DND-41 (cell line): ENCODE measurements around the gene BMX.

Source experiments
- ATAC-seq: fragments of 200-7000 bp; cut with Tn5 transposase; 3 replicates; pipeline ENCODE4 v1.9.1; 2021; ENCODE audit warnings: low read depth; ENCODE audit not compliant: insufficient read depth
- DNase-seq: peaks from one replicate; pipeline ENCODE4 v3.0.0-alpha.2; 2020
- H2AFZ ChIP-seq: 2 replicates; pipeline ENCODE4 v1.6.0; 2012; ENCODE audit warnings: low read depth, low read length
- H3K27ac ChIP-seq: 2 replicates; pipeline ENCODE4 v1.5.1; 2012; ENCODE audit warnings: low read length, inconsistent platforms
- H3K27me3 ChIP-seq: fragments of 200-600 bp; sonication (generic); 2 replicates; pipeline ENCODE4 v1.6.0; 2012; ENCODE audit warnings: low read length, mild to moderate bottlenecking, inconsistent platforms; ENCODE audit not compliant: insufficient read depth, poor library complexity
- H3K36me3 ChIP-seq: 2 replicates; pipeline ENCODE4 v1.5.1; 2012; ENCODE audit warnings: low read length, inconsistent platforms; ENCODE audit not compliant: insufficient read depth
- H3K4me1 ChIP-seq: 2 replicates; pipeline ENCODE4 v1.5.1; 2012; ENCODE audit warnings: mild to moderate bottlenecking, low read length; ENCODE audit not compliant: insufficient read depth
- H3K4me2 ChIP-seq: 2 replicates; pipeline ENCODE4 v1.6.0; 2012; ENCODE audit warnings: mild to moderate bottlenecking, moderate library complexity, low read length, inconsistent platforms; ENCODE audit not compliant: insufficient read depth
- H3K4me3 ChIP-seq, 2 experiments: fragments of 200-600 bp in 1 of 2; shearing (Covaris generic) in 1 of 2; 2 replicates each; pipeline ENCODE4 v1.5.1; 2012 to 2016; ENCODE audit warnings: inconsistent platforms in 2 of 2, low read length in 2 of 2, mild to moderate bottlenecking in 2 of 2, low read depth in 1 of 2, moderate library complexity in 1 of 2
- H3K79me2 ChIP-seq: 2 replicates; pipeline ENCODE4 v1.6.0; 2012; ENCODE audit warnings: low read length, inconsistent platforms; ENCODE audit not compliant: insufficient read depth
- H3K9ac ChIP-seq: 2 replicates; pipeline ENCODE4 v1.6.0; 2012; ENCODE audit warnings: low read depth, mild to moderate bottlenecking, inconsistent platforms, low read length, moderate library complexity
- H3K9me3 ChIP-seq: 2 replicates; pipeline ENCODE4 v1.5.1; 2012; ENCODE audit warnings: low read length, moderate library complexity, mild to moderate bottlenecking, inconsistent platforms; ENCODE audit not compliant: insufficient read depth, severe bottlenecking
- H4K20me1 ChIP-seq: 2 replicates; pipeline ENCODE4 v1.6.0; 2012; ENCODE audit warnings: low read length; ENCODE audit not compliant: insufficient read depth
- CTCF ChIP-seq: IDR thresholded peaks from 2 replicates; pipeline ENCODE4 v1.5.1; 2012; ENCODE audit warnings: borderline replicate concordance, low read length, moderate library complexity, mild to moderate bottlenecking; ENCODE audit not compliant: poor library complexity, severe bottlenecking; ENCODE audit errors: extremely low read depth
- EZH2 ChIP-seq: IDR thresholded peaks from 3 replicates; pipeline ENCODE4 v1.6.1; 2012; ENCODE audit warnings: borderline replicate concordance, low read depth, mild to moderate bottlenecking, moderate library complexity, low read length, inconsistent platforms; ENCODE audit not compliant: severe bottlenecking

The BMX gene

GRCh38 chrX:15483891-15484290, 16.7 kb upstream of the BMX start:
- H3K36me3 ChIP-seq = no peaks in the 10 kb centered on the region
- H3K9ac ChIP-seq = no peak overlapping the region
- ATAC-seq = no peak
- no peak overlapping the region for H3K4me3 ChIP-seq
- H3K4me1 ChIP-seq = no peaks in the 10 kb centered on the region
- H3K27me3 ChIP-seq = no peaks in the 10 kb centered on the region
- H4K20me1 ChIP-seq = no peaks in the 10 kb centered on the region
- no peak for TF ChIP-seq EZH2
- no peak for TF ChIP-seq CTCF
- H3K27ac ChIP-seq = no peak overlapping the region
- no peak overlapping the region for H2AFZ ChIP-seq
- DNase-seq = no peak
- H3K79me2 ChIP-seq = no peaks in the 10 kb centered on the region
- H3K9me3 ChIP-seq = no peaks in the 10 kb centered on the region
- no peak overlapping the region for H3K4me2 ChIP-seq

GRCh38 chrX:15492469-15492868, 8.1 kb upstream of the BMX start:
- no peak for DNase-seq
- no peaks in the 10 kb centered on the region for H3K4me1 ChIP-seq
- H3K4me3 ChIP-seq = no peak overlapping the region
- no peak for ATAC-seq
- no peak overlapping the region for H3K9ac ChIP-seq
- H2AFZ ChIP-seq = no peak overlapping the region
- no peak overlapping the region for H3K27ac ChIP-seq
- TF ChIP-seq CTCF (no peak), EZH2 (no peak)
- H3K36me3 ChIP-seq = no peaks in the 10 kb centered on the region
- H3K9me3 ChIP-seq = no peaks in the 10 kb centered on the region
- no peaks in the 10 kb centered on the region for H3K79me2 ChIP-seq
- no peaks in the 10 kb centered on the region for H4K20me1 ChIP-seq
- no peaks in the 10 kb centered on the region for H3K27me3 ChIP-seq
- H3K4me2 ChIP-seq = no peak overlapping the region

GRCh38 chrX:15493118-15493962, 7.3 kb upstream of the BMX start, which contains the start of gene PIR:
Gene PIR, minus strand, starts transcription at chrX:15493333. Its CDS starts 2,076 bp downstream, at chrX:15491257.
- Histone ChIP-seq H3K79me2 (no peaks in the 10 kb centered on the region), H3K4me1 (no peaks in the 10 kb centered on the region), H3K4me2 (no peak within 1 kb of the TSS), H3K36me3 (no peaks in the 10 kb centered on the region), H3K9me3 (no peaks in the 10 kb centered on the region), H3K27me3 (no peaks in the 10 kb centered on the region), H2AFZ (no peak within 1 kb of the TSS), H3K4me3 (no peak within 1 kb of the TSS), H4K20me1 (no peaks in the 10 kb centered on the region), H3K9ac (no peak within 1 kb of the TSS), H3K27ac (no peak within 1 kb of the TSS)
- TF ChIP-seq CTCF (no peak), EZH2 (no peak)
- no peak for ATAC-seq
- DNase-seq = no peak
